Measurements from ENCODE around the gene DHX9.

- TF ChIP-seq, protein P1, sequence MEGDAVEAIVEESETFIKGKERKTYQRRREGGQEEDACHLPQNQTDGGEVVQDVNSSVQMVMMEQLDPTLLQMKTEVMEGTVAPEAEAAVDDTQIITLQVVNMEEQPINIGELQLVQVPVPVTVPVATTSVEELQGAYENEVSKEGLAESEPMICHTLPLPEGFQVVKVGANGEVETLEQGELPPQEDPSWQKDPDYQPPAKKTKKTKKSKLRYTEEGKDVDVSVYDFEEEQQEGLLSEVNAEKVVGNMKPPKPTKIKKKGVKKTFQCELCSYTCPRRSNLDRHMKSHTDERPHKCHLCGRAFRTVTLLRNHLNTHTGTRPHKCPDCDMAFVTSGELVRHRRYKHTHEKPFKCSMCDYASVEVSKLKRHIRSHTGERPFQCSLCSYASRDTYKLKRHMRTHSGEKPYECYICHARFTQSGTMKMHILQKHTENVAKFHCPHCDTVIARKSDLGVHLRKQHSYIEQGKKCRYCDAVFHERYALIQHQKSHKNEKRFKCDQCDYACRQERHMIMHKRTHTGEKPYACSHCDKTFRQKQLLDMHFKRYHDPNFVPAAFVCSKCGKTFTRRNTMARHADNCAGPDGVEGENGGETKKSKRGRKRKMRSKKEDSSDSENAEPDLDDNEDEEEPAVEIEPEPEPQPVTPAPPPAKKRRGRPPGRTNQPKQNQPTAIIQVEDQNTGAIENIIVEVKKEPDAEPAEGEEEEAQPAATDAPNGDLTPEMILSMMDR (conservative IDR thresholded peaks at IDR 0.05), result no peak
- no peak for TF ChIP-seq EZH2 (IDR thresholded peaks at IDR 0.05; ENCODE audit: low read depth)
Observed at GRCh38 chr1:182826892-182827291, 12.3 kb upstream of the DHX9 start.
